GM12878 (cell line): Measurements from ENCODE around the gene FNDC3B. TPM values are rescaled to one million over a fixed set of nuclear protein-coding genes. Genes with fewer than 3 reads are reported as not detected.

ENCODE experiments used
- CHD2 ChIP-seq: IDR thresholded peaks from 2 replicates; pipeline ENCODE4 v1.6.1; 2011; ENCODE audit warnings: low read depth, low read length, improper control_type of control experiment, borderline replicate concordance
- EP300 ChIP-seq, 2 experiments: fragments of 150-350 bp in 1 of 2; IDR thresholded peaks; 2 replicates each; pipeline ENCODE4 v1.6.1; 2011 to 2012; ENCODE audit warnings: low read depth in 2 of 2, low read length in 2 of 2, borderline replicate concordance in 1 of 2, improper control_type of control experiment in 1 of 2, inconsistent platforms in 1 of 2; ENCODE audit not compliant: control insufficient read depth in 1 of 2
- MEF2A ChIP-seq: IDR thresholded peaks from 2 replicates; pipeline ENCODE4 v1.6.1; 2011; ENCODE audit warnings: low read depth, mild to moderate bottlenecking, low read length, moderate library complexity; ENCODE audit not compliant: insufficient read depth
- MXI1 ChIP-seq: fragments of 150-350 bp; IDR thresholded peaks from 2 replicates; pipeline ENCODE4 v1.6.1; 2011; ENCODE audit warnings: low read depth, mild to moderate bottlenecking, inconsistent platforms, low read length, improper control_type of control experiment
- POLR2AphosphoS2 ChIP-seq: IDR thresholded peaks from 2 replicates; pipeline ENCODE4 v1.6.1; 2011; ENCODE audit warnings: low read depth, mild to moderate bottlenecking, low read length, improper control_type of control experiment, moderate library complexity
- RUNX3 ChIP-seq: IDR thresholded peaks from 2 replicates; pipeline ENCODE4 v1.6.1; 2012; ENCODE audit warnings: low read length, inconsistent platforms
- WRNIP1 ChIP-seq: IDR thresholded peaks from 2 replicates; pipeline ENCODE4 v1.6.1; 2011; ENCODE audit warnings: low read depth, low read length, improper control_type of control experiment, borderline replicate concordance
- ZNF207 ChIP-seq: fragments of 450-650 bp; IDR thresholded peaks from 2 replicates; pipeline ENCODE4 v1.6.1; 2014; ENCODE audit warnings: antibody characterized with exemption, mild to moderate bottlenecking, borderline replicate concordance
- ZNF622 ChIP-seq: fragments of 450-650 bp; IDR thresholded peaks from 2 replicates; pipeline ENCODE4 v1.6.1; 2017; ENCODE audit warnings: mild to moderate bottlenecking, inconsistent platforms
- ZSCAN29 ChIP-seq: fragments of 450-650 bp; IDR thresholded peaks from 2 replicates; pipeline ENCODE4 v1.6.1; 2017; ENCODE audit warnings: mild to moderate bottlenecking, moderate library complexity
- polyA plus RNA-seq, 11 experiments: library from polyadenylated mRNA; depleted of rRNA in 4 of 11; unstranded in 6 of 11; stranded (reverse) in 5 of 11; fragments of >200 nt; fragmentation: Nextera tagmentation in 4 of 11; fragmentation: Illumina TruSeq in 1 of 11; extraction: Ambion mirVana in 4 of 11; extraction: Trizol in 1 of 11; gene quantifications; 1 replicate in 1 of 11; 2 replicates in 10 of 11; pipeline versions ENCODE4 v1.2.1 to v1.2.3, GENCODE V29; 2011 to 2016; ENCODE audit warnings: inconsistent platforms in 2 of 11, missing spikeins in 2 of 11, low read depth in 1 of 11
- total RNA-seq, 4 experiments: library from RNA; depleted of rRNA in 3 of 4; stranded (reverse); fragments of >200 nt in 3 of 4; fragmentation: Illumina TruSeq in 1 of 4; extraction: Trizol in 1 of 4; gene quantifications; 2 replicates each; pipeline versions ENCODE4 v1.2.1 to v1.2.3, GENCODE V29; 2013 to 2021
- TF ChIP-seq, protein P1 (sequence below): fragments of 450-650 bp; IDR thresholded peaks from 2 replicates; pipeline ENCODE4 v1.6.1; 2018; ENCODE audit warnings: mild to moderate bottlenecking, low read depth, moderate library complexity; ENCODE audit not compliant: partially characterized antibody
- TF ChIP-seq, protein P2 (sequence below): fragments of 450-650 bp; IDR thresholded peaks from 2 replicates; pipeline ENCODE4 v1.6.1; 2017; ENCODE audit warnings: mild to moderate bottlenecking, moderate library complexity
- TF ChIP-seq, protein P3 (sequence below): fragments of 450-650 bp; formaldehyde crosslinking; IDR thresholded peaks from 2 replicates; pipeline ENCODE4 v1.5.0; 2022; ENCODE audit warnings: mild to moderate bottlenecking, missing genetic modification characterization
- TF ChIP-seq, protein P4 (sequence below): fragments of 450-650 bp; IDR thresholded peaks from 2 replicates; pipeline ENCODE4 v1.6.1; 2016; ENCODE audit warnings: mild to moderate bottlenecking, moderate library complexity, borderline replicate concordance

Gene FNDC3B
- total and polyA plus RNA-seq, 10 of the 15 experiments (the other 5 are each of a cell fraction or from before 2014, with no cell fraction given): 7.9 to 35.0 (median 18.5) TPM

DNA sequence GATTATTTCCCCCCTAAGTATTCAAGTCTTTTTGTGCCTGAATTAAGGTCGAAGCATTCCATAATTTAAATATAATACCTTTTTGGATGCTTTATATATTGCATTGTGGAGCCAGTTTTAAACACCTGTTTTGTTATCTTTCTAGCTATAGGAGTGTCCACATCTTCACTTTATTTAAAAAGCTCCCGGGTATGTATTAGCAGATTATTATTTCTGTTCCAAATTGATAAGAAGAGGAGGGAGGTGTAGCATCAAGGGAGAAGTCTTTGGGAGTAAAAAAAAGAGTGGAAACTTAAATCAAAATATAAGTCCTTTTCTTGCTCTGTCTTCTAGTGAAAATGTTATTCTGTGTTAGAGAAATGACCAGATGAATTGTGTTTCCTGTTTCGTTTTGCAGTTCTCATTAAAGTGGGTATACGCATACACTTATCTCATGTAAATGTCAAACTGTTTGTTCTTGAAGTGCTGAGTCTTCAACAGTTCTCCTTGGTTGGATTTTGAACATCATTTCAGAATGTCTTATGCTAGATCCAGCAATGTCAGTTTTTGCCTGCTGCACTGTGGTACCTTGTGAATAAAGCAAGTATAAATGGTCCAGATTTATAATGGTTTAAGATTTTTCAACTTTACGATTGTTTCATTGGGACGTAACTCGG, 105.8 kb downstream of the FNDC3B start (continued):
- TF ChIP-seq, protein P1, sequence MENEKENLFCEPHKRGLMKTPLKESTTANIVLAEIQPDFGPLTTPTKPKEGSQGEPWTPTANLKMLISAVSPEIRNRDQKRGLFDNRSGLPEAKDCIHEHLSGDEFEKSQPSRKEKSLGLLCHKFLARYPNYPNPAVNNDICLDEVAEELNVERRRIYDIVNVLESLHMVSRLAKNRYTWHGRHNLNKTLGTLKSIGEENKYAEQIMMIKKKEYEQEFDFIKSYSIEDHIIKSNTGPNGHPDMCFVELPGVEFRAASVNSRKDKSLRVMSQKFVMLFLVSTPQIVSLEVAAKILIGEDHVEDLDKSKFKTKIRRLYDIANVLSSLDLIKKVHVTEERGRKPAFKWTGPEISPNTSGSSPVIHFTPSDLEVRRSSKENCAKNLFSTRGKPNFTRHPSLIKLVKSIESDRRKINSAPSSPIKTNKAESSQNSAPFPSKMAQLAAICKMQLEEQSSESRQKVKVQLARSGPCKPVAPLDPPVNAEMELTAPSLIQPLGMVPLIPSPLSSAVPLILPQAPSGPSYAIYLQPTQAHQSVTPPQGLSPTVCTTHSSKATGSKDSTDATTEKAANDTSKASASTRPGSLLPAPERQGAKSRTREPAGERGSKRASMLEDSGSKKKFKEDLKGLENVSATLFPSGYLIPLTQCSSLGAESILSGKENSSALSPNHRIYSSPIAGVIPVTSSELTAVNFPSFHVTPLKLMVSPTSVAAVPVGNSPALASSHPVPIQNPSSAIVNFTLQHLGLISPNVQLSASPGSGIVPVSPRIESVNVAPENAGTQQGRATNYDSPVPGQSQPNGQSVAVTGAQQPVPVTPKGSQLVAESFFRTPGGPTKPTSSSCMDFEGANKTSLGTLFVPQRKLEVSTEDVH: no peak
- TF ChIP-seq EP300 (IDR thresholded peaks at IDR 0.05; ENCODE audit: borderline replicate concordance in 1 of 2, control insufficient read depth in 1 of 2, low read depth in 2 of 2, low read length in 2 of 2) (peak in 1 of 2 experiments; percentile 8; a peak in 1 of 4 replicates), RUNX3 (peak; percentile 40; the same call in 1 of the 2 replicates), ZNF207 (no peak), MEF2A (no peak), CHD2 (no peak), ZNF622 (no peak), MXI1 (no peak), POLR2AphosphoS2 (no peak), WRNIP1 (no peak), ZSCAN29 (no peak)
- TF ChIP-seq, protein P2, sequence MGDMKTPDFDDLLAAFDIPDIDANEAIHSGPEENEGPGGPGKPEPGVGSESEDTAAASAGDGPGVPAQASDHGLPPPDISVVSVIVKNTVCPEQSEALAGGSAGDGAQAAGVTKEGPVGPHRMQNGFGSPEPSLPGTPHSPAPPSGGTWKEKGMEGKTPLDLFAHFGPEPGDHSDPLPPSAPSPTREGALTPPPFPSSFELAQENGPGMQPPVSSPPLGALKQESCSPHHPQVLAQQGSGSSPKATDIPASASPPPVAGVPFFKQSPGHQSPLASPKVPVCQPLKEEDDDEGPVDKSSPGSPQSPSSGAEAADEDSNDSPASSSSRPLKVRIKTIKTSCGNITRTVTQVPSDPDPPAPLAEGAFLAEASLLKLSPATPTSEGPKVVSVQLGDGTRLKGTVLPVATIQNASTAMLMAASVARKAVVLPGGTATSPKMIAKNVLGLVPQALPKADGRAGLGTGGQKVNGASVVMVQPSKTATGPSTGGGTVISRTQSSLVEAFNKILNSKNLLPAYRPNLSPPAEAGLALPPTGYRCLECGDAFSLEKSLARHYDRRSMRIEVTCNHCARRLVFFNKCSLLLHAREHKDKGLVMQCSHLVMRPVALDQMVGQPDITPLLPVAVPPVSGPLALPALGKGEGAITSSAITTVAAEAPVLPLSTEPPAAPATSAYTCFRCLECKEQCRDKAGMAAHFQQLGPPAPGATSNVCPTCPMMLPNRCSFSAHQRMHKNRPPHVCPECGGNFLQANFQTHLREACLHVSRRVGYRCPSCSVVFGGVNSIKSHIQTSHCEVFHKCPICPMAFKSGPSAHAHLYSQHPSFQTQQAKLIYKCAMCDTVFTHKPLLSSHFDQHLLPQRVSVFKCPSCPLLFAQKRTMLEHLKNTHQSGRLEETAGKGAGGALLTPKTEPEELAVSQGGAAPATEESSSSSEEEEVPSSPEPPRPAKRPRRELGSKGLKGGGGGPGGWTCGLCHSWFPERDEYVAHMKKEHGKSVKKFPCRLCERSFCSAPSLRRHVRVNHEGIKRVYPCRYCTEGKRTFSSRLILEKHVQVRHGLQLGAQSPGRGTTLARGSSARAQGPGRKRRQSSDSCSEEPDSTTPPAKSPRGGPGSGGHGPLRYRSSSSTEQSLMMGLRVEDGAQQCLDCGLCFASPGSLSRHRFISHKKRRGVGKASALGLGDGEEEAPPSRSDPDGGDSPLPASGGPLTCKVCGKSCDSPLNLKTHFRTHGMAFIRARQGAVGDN: no peak
- TF ChIP-seq, protein P3, sequence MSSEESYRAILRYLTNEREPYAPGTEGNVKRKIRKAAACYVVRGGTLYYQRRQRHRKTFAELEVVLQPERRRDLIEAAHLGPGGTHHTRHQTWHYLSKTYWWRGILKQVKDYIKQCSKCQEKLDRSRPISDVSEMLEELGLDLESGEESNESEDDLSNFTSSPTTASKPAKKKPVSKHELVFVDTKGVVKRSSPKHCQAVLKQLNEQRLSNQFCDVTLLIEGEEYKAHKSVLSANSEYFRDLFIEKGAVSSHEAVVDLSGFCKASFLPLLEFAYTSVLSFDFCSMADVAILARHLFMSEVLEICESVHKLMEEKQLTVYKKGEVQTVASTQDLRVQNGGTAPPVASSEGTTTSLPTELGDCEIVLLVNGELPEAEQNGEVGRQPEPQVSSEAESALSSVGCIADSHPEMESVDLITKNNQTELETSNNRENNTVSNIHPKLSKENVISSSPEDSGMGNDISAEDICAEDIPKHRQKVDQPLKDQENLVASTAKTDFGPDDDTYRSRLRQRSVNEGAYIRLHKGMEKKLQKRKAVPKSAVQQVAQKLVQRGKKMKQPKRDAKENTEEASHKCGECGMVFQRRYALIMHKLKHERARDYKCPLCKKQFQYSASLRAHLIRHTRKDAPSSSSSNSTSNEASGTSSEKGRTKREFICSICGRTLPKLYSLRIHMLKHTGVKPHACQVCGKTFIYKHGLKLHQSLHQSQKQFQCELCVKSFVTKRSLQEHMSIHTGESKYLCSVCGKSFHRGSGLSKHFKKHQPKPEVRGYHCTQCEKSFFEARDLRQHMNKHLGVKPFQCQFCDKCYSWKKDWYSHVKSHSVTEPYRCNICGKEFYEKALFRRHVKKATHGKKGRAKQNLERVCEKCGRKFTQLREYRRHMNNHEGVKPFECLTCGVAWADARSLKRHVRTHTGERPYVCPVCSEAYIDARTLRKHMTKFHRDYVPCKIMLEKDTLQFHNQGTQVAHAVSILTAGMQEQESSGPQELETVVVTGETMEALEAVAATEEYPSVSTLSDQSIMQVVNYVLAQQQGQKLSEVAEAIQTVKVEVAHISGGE: no peak
- TF ChIP-seq, protein P4, sequence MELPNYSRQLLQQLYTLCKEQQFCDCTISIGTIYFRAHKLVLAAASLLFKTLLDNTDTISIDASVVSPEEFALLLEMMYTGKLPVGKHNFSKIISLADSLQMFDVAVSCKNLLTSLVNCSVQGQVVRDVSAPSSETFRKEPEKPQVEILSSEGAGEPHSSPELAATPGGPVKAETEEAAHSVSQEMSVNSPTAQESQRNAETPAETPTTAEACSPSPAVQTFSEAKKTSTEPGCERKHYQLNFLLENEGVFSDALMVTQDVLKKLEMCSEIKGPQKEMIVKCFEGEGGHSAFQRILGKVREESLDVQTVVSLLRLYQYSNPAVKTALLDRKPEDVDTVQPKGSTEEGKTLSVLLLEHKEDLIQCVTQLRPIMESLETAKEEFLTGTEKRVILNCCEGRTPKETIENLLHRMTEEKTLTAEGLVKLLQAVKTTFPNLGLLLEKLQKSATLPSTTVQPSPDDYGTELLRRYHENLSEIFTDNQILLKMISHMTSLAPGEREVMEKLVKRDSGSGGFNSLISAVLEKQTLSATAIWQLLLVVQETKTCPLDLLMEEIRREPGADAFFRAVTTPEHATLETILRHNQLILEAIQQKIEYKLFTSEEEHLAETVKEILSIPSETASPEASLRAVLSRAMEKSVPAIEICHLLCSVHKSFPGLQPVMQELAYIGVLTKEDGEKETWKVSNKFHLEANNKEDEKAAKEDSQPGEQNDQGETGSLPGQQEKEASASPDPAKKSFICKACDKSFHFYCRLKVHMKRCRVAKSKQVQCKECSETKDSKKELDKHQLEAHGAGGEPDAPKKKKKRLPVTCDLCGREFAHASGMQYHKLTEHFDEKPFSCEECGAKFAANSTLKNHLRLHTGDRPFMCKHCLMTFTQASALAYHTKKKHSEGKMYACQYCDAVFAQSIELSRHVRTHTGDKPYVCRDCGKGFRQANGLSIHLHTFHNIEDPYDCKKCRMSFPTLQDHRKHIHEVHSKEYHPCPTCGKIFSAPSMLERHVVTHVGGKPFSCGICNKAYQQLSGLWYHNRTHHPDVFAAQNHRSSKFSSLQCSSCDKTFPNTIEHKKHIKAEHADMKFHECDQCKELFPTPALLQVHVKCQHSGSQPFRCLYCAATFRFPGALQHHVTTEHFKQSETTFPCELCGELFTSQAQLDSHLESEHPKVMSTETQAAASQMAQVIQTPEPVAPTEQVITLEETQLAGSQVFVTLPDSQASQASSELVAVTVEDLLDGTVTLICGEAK: no peak
